Panc1 (cell line): ENCODE measurements around the gene ICAM2. TPM values are rescaled to one million over a fixed set of nuclear protein-coding genes. Genes with fewer than 3 reads are reported as not detected.

Experiments used
- ATAC-seq: fragments of 200-7000 bp; cut with Tn5 transposase; 2 replicates; pipeline ENCODE4 v1.9.1; 2020; ENCODE audit warnings: mild to moderate bottlenecking, moderate library complexity
- BruUV-seq: library from RNA; stranded (reverse); fragments of 400-500 nt; replicated peaks from 2 replicates; lab custom pipeline; 2021; lab: Mats Ljungman, UMichigan
- CTCF ChIA-PET: fragments of 300-600 bp; sonication (Branson Sonifier 250); formaldehyde crosslinking; loops from one replicate; lab custom pipeline; 2022; ENCODE audit warnings: antibody characterized with exemption; lab: Charles Lee
- POLR2A ChIA-PET: fragments of 300-600 bp; sonication (Branson Sonifier 250); formaldehyde crosslinking; loops from one replicate; lab custom pipeline; 2022; ENCODE audit warnings: antibody characterized with exemption; lab: Charles Lee
- DNase-seq: peaks from one replicate; pipeline ENCODE4 v3.0.0-alpha.2; 2010; ENCODE audit warnings: low read depth, low spot score
- H3K27ac ChIP-seq: 2 replicates; pipeline ENCODE4 v1.5.1; 2011; ENCODE audit warnings: mild to moderate bottlenecking, low read length, inconsistent platforms
- H3K27me3 ChIP-seq: fragments of 200-500 bp; sonication (Bioruptor generic); 2 replicates; pipeline ENCODE4 v1.6.0; 2014; ENCODE audit warnings: low read length, inconsistent platforms; ENCODE audit not compliant: control insufficient read depth, insufficient read depth
- H3K36me3 ChIP-seq: fragments of 200-500 bp; sonication (Bioruptor generic); 2 replicates; pipeline ENCODE4 v1.5.1; 2014; ENCODE audit warnings: inconsistent platforms, mild to moderate bottlenecking, low read length, moderate library complexity; ENCODE audit not compliant: control insufficient read depth, insufficient read depth
- H3K4me1 ChIP-seq: 2 replicates; pipeline ENCODE4 v1.5.1; 2011; ENCODE audit warnings: inconsistent platforms, mild to moderate bottlenecking, low read length, moderate library complexity; ENCODE audit not compliant: control insufficient read depth, insufficient read depth
- H3K4me3 ChIP-seq, 2 experiments: 2 replicates each; pipeline ENCODE4 v1.5.1; 2011 to 2012; ENCODE audit warnings: low read depth in 2 of 2, low read length in 2 of 2, mild to moderate bottlenecking in 2 of 2, inconsistent platforms in 1 of 2, moderate library complexity in 1 of 2
- H3K9me3 ChIP-seq: fragments of 200-500 bp; sonication (Bioruptor generic); 2 replicates; pipeline ENCODE4 v1.5.1; 2014; ENCODE audit warnings: low read depth, mild to moderate bottlenecking, inconsistent platforms, low read length, moderate library complexity; ENCODE audit not compliant: control insufficient read depth, insufficient read depth
- POLR2AphosphoS5 ChIP-seq: IDR thresholded peaks from 2 replicates; pipeline ENCODE4 v1.6.1; 2012; ENCODE audit warnings: mild to moderate bottlenecking, low read depth, low read length, moderate library complexity
- SIN3A ChIP-seq: IDR thresholded peaks from 2 replicates; pipeline ENCODE4 v1.6.1; 2012; ENCODE audit warnings: low read depth, mild to moderate bottlenecking, low read length, moderate library complexity, borderline replicate concordance; ENCODE audit not compliant: insufficient read depth
- TCF7L2 ChIP-seq: IDR thresholded peaks from 2 replicates; pipeline ENCODE4 v1.6.1; 2011; ENCODE audit warnings: mild to moderate bottlenecking, low read depth, low read length, inconsistent platforms
- in situ Hi-C: cut with HindIII; loops from 2 replicates; pipeline ENCODE4 v1.10.0; 2016; ENCODE audit warnings: low sequenced_read_pairs, low pct_unique_long_range_greater_than_20kb
- intact Hi-C: fragments of 100-400 bp; cut with micrococcal nuclease; formaldehyde crosslinking; loops from one replicate; pipeline ENCODE4 v1.10.0; 2022; ENCODE audit not compliant: unreplicated experiment
- total RNA-seq: library from RNA; stranded (reverse); gene quantifications from one replicate; pipeline ENCODE4 v1.2.1, GENCODE V29; 2021; ENCODE audit not compliant: unreplicated experiment
- TF ChIP-seq, protein P1 (sequence below): fragments of 450-650 bp; IDR thresholded peaks from 2 replicates; pipeline ENCODE4 v1.5.1; 2017; ENCODE audit warnings: mild to moderate bottlenecking
- TF ChIP-seq, protein P2 (sequence below), 2 experiments: IDR thresholded peaks; 2 replicates each; pipeline ENCODE4 v1.6.1; 2011 to 2012; ENCODE audit warnings: low read depth in 2 of 2, control low read depth in 1 of 2, low read length in 1 of 2, mild to moderate bottlenecking in 1 of 2, moderate library complexity in 1 of 2; ENCODE audit not compliant: insufficient read depth in 1 of 2

Gene ICAM2
- total RNA-seq, 1 experiment from 2014 or later = 0.33 TPM

DNA sequence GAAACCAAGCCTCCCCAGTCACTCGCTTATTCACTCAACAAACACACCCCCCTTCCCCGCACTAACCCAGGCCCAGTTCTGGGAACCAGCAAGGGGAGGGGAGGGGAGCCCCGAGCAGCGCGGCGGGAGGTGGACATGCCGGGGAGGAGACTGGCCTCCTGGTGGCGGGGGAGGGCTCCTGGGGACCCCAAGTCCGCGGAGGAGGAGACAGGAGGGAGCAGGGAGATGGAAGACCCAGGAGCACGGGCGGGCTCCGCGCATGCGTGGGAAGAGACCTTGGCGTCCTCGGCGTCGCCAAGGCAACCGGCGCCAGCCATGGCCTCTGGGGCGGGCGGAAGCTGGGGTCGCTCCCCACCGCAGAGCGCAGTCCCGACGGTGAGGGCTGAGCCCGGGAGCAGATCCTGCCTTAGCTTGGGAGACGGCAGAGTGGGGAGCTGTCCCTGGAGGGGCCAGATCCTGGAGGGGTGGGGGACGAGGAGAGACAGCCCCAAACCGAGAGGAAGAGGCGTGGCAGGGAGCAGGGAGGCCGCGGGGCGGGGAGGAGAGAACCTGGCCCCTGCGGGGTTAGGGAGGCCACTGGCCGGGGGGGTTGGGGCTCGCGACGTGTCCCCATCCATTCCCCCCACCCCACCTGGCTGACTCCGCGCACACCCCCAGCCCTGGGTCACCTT is 22.2 kb downstream of the ICAM2 start, which contains the start of gene PRR29:
TSS of gene PRR29 (plus strand) at position 302 of the 671 bp plus-strand sequence. CDS start at position 316, 14 bp downstream.
- ChIA-PET POLR2A (no interaction called here), CTCF (no interaction called here)
- H3K4me1 ChIP-seq = no peaks in the 10 kb centered on the region
- intact Hi-C loops (loop anchor here (10.0 kb wide), 1 partner anchor 83 kb away; the partner anchor contains the start of genes CSHL1 and GH1), in situ Hi-C loops (no loop called here)
- TF ChIP-seq SIN3A (no peak), TCF7L2 (no peak), POLR2AphosphoS5 (no peak)
- TF ChIP-seq, protein P1, sequence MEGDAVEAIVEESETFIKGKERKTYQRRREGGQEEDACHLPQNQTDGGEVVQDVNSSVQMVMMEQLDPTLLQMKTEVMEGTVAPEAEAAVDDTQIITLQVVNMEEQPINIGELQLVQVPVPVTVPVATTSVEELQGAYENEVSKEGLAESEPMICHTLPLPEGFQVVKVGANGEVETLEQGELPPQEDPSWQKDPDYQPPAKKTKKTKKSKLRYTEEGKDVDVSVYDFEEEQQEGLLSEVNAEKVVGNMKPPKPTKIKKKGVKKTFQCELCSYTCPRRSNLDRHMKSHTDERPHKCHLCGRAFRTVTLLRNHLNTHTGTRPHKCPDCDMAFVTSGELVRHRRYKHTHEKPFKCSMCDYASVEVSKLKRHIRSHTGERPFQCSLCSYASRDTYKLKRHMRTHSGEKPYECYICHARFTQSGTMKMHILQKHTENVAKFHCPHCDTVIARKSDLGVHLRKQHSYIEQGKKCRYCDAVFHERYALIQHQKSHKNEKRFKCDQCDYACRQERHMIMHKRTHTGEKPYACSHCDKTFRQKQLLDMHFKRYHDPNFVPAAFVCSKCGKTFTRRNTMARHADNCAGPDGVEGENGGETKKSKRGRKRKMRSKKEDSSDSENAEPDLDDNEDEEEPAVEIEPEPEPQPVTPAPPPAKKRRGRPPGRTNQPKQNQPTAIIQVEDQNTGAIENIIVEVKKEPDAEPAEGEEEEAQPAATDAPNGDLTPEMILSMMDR = no peak
- TF ChIP-seq, protein P2, sequence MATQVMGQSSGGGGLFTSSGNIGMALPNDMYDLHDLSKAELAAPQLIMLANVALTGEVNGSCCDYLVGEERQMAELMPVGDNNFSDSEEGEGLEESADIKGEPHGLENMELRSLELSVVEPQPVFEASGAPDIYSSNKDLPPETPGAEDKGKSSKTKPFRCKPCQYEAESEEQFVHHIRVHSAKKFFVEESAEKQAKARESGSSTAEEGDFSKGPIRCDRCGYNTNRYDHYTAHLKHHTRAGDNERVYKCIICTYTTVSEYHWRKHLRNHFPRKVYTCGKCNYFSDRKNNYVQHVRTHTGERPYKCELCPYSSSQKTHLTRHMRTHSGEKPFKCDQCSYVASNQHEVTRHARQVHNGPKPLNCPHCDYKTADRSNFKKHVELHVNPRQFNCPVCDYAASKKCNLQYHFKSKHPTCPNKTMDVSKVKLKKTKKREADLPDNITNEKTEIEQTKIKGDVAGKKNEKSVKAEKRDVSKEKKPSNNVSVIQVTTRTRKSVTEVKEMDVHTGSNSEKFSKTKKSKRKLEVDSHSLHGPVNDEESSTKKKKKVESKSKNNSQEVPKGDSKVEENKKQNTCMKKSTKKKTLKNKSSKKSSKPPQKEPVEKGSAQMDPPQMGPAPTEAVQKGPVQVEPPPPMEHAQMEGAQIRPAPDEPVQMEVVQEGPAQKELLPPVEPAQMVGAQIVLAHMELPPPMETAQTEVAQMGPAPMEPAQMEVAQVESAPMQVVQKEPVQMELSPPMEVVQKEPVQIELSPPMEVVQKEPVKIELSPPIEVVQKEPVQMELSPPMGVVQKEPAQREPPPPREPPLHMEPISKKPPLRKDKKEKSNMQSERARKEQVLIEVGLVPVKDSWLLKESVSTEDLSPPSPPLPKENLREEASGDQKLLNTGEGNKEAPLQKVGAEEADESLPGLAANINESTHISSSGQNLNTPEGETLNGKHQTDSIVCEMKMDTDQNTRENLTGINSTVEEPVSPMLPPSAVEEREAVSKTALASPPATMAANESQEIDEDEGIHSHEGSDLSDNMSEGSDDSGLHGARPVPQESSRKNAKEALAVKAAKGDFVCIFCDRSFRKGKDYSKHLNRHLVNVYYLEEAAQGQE (IDR thresholded peaks at IDR 0.05; ENCODE audit: insufficient read depth in 1 of 2, low read depth in 2 of 2, low read length in 1 of 2) = no peak
- H3K36me3 ChIP-seq = no peaks in the 10 kb centered on the region
- DNase-seq (no peak), ATAC-seq (peak; percentile 87)
- no peaks in the 10 kb centered on the region for H3K9me3 ChIP-seq
- peak within 1 kb of the TSS; percentile 52 to 59 for H3K4me3 ChIP-seq
- H3K27ac ChIP-seq = no peak within 1 kb of the TSS
- H3K27me3 ChIP-seq = peaks cover 3% of the 10 kb centered on the region; the same call in 1 of the 2 replicates
- no TSS peak for BruUV-seq

DNA sequence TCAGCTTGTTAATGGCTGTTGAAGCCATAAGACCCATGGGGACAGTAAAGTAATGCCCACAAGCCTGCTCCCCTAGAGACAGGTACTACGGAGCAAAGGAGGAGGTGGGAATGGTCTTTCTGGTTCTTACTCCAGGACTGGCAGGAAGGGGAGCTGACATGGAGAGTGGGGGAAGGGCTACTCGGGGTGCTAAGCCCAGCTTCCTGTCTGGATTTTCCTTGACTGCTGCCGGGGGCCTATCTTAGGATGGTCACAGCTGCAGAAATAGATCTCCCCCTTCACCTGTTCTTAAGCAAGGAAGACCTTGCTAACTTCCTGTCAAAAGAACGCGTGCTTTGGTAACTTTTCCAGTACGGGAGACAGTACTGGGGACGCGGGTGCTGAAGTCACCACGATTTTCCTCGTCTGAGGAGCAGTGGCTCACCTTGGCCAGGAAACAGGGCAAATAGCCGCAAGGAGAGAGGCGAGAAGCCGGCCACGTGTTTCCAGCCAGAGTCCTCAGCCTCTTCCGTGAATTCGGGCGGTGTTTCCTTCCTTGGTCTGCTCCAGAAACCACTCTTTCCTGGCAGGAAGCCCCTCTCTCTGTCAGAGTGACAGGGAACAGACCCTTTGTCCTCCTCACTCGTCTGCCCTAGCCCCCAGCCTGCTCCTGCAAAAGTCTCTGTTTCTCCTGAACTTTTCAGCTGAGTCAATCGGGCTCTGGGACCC is 22.9 kb downstream of the ICAM2 start:
- intact Hi-C loops = loop anchor here (10.0 kb wide), 1 partner anchor 83 kb away; the partner anchor contains the start of genes CSHL1 and GH1
- TF ChIP-seq, protein P1 = no peak
- TF ChIP-seq, protein P2 (IDR thresholded peaks at IDR 0.05; ENCODE audit: insufficient read depth in 1 of 2, low read depth in 2 of 2, low read length in 1 of 2) = no peak
- TF ChIP-seq POLR2AphosphoS5 (no peak), SIN3A (no peak), TCF7L2 (no peak)
- Histone ChIP-seq H3K36me3 (no peaks in the 10 kb centered on the region), H3K9me3 (no peaks in the 10 kb centered on the region), H3K4me3 (peak overlapping the region; percentile 52 to 59), H3K27ac (no peak overlapping the region), H3K27me3 (peaks cover 3% of the 10 kb centered on the region), H3K4me1 (no peaks in the 10 kb centered on the region)
- in situ Hi-C loops = no loop called here
- POLR2A ChIA-PET = no interaction called here
- CTCF ChIA-PET = no interaction called here
- BruUV-seq = no TSS peak
- ATAC-seq = no peak
- DNase-seq = no peak
